Ovary (tissue), 9 donors: ENCODE results near the gene NKX1-2. TPM values are rescaled to one million over a fixed set of nuclear protein-coding genes. Genes with fewer than 3 reads are reported as not detected.

Source experiments
- DNase-seq, 5 donors: peaks; one replicate each; pipeline ENCODE4 v3.0.0-alpha.2; 2019 to 2020
- H3K27ac ChIP-seq, 2 donors: fragments of 200-600 bp; one replicate each; pipeline versions ENCODE4 v1.5.1 to v1.8.0; 2019 to 2022
- H3K27me3 ChIP-seq: fragments of 200-600 bp; one replicate; pipeline ENCODE4 v1.8.0; 2022
- H3K36me3 ChIP-seq: fragments of 200-600 bp; sonication (generic); one replicate; pipeline ENCODE4 v1.5.1; 2019
- H3K4me1 ChIP-seq: one replicate; pipeline ENCODE4 v1.8.1; 2013; ENCODE audit warnings: mild to moderate bottlenecking, moderate library complexity; ENCODE audit not compliant: insufficient read depth
- H3K4me3 ChIP-seq: fragments of 200-600 bp; sonication (generic); one replicate; pipeline ENCODE4 v1.5.1; 2017
- H3K9me3 ChIP-seq, 2 donors: fragments of 200-600 bp in 1 of 2; sonication (generic) in 1 of 2; one replicate each; pipeline versions ENCODE4 v1.5.1 to v1.8.1; 2013 to 2019; ENCODE audit warnings: mild to moderate bottlenecking in 1 of 2, moderate library complexity in 1 of 2
- EP300 ChIP-seq: sonication (generic); formaldehyde crosslinking; IDR thresholded peaks from one replicate; pipeline ENCODE4 v1.6.1; 2017; ENCODE audit warnings: antibody characterized with exemption
- POLR2A ChIP-seq: fragments of 450-650 bp; IDR thresholded peaks from one replicate; pipeline ENCODE4 v1.6.1; 2017; ENCODE audit warnings: antibody characterized with exemption, mild to moderate bottlenecking, moderate library complexity
- WGBS, 3 donors: extraction: QIAGEN DNeasy Blood & Tissue Kit in 1 of 3; methylation state at CpG; one replicate each; pipeline versions ENCODE4 v1.1.5 to v1.1.7; 2013 to 2017; 5-methylcytosine and 5-hydroxymethylcytosine counted together
- intact Hi-C, 4 donors: fragments of 100-400 bp; cut with DNase I; formaldehyde crosslinking; loops; one replicate each; pipeline versions ENCODE4 v1.11.0 to v1.15.1; 2022 to 2023
- polyA plus RNA-seq, 2 donors: library from polyadenylated mRNA; stranded (reverse); fragments of 200-250 nt in 1 of 2; fragments of 350-450 nt in 1 of 2; fragmentation: Illumina TruSeq in 1 of 2; extraction: RNeasy Lipid Tissue Mini Kit (QIAGEN cat#74804) in 1 of 2; gene quantifications; one replicate each; pipeline ENCODE4 v1.2.3, GENCODE V29; 2013 to 2014
- total RNA-seq, 7 donors: library from RNA; depleted of rRNA in 2 of 7; stranded (reverse); fragments of >200 nt in 2 of 7; fragmentation: NEBNext Ultra II Directional in 3 of 7; extraction: Animal tissue kit (Norgen Biotek cat#: 25700) in 3 of 7; gene quantifications; one replicate each; pipeline versions ENCODE4 v1.1.0 to v1.2.4, GENCODE V29; 2016 to 2023
- TF ChIP-seq, protein P1 (sequence below), 3 donors: fragments of 450-650 bp in 2 of 3; fragments of 200-600 bp in 1 of 3; IDR thresholded peaks; one replicate each; pipeline versions ENCODE4 v1.5.1 to v1.8.0; 2016 to 2022; ENCODE audit warnings: antibody characterized with exemption in 3 of 3, mild to moderate bottlenecking in 1 of 3
- donor health status: DM: no; HTN: no; CAD: no; lungs with moderate emphysema.
- donor health status: DM: no; HTN: no; CAD: no.
- donor health status: Bipolar disorder and iron deficiency.
- donor health status: DM: yes; HTN: yes; CAD: no.
- donor health status: DM: no; HTN: no; CAD: no.
- donor health status: DM: yes; HTN: yes; CAD: no.

NKX1-2 gene
- total and polyA plus RNA-seq, 9 donors: 0.05 TPM; not detected in 8

DNA sequence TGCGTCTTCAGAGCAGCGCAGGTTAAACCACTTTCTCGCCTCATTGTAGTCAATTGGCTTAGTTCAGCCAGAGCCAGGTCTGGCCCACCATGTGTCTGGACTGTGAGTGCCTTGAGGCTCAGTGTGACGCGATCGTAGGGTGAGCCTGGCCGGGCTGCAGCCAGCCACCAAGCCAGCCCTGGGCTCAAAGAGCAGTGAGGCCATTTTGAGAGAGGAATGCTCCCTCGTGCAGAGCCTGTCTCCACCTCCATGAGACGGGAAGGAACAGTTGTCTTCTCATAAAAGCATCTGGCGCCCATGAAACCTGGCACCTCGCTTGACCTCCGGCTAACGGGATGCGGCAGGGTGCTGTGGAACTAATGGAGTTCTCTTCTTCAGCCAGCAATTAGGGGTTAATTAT lies 46.3 kb upstream of the NKX1-2 start:
- DNase-seq: no peak
- WGBS, 3 donors: 93 to 97% (median 95%) methylated on average over 14 of the region's 14 CpGs

DNA sequence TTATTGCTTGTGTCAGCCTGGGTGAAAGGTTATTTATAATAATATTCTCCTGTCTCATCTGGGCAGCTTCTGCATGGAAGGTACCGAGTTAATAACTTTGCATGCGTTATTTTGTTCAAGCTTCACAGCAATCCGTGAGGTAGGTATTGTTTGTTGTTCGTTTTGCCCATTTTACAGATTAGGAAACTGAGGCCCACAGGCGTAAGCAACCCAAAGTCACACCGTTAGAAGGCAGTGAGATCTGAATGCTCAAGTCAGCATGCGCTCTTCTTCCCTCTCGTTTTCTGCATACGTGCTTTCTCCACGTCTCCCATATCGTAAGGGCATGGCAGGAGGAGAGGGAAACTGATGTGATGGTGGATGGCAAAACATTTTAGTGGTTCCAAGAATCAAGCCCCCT lies 45.9 kb upstream of the NKX1-2 start:
- H3K9me3 ChIP-seq: no peaks in the 10 kb centered on the region
- intact Hi-C loops: loop anchor here in 1 of 4 donors (5.0 kb wide), 1 partner anchor 1478 kb away; no protein-coding TSS in a partner anchor
- no peaks in the 10 kb centered on the region for H3K27me3 ChIP-seq
- TF ChIP-seq, protein P1, sequence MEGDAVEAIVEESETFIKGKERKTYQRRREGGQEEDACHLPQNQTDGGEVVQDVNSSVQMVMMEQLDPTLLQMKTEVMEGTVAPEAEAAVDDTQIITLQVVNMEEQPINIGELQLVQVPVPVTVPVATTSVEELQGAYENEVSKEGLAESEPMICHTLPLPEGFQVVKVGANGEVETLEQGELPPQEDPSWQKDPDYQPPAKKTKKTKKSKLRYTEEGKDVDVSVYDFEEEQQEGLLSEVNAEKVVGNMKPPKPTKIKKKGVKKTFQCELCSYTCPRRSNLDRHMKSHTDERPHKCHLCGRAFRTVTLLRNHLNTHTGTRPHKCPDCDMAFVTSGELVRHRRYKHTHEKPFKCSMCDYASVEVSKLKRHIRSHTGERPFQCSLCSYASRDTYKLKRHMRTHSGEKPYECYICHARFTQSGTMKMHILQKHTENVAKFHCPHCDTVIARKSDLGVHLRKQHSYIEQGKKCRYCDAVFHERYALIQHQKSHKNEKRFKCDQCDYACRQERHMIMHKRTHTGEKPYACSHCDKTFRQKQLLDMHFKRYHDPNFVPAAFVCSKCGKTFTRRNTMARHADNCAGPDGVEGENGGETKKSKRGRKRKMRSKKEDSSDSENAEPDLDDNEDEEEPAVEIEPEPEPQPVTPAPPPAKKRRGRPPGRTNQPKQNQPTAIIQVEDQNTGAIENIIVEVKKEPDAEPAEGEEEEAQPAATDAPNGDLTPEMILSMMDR (IDR thresholded peaks at IDR 0.05): no peak
- TF ChIP-seq POLR2A (no peak), EP300 (no peak)
- no peak for DNase-seq
- H3K27ac ChIP-seq: no peak overlapping the region
- no peaks in the 10 kb centered on the region for H3K4me1 ChIP-seq
- 97 to 98% (median 98%) methylated on average over 11 of the region's 11 CpGs for whole genome bisulfite sequencing, 3 donors
- H3K4me3 ChIP-seq: no peak overlapping the region
- H3K36me3 ChIP-seq: no peaks in the 10 kb centered on the region

More for the DNA sequence above, 46.3 kb upstream of the NKX1-2 start:
- Histone ChIP-seq H3K27me3 (no peaks in the 10 kb centered on the region), H3K36me3 (no peaks in the 10 kb centered on the region), H3K9me3 (no peaks in the 10 kb centered on the region), H3K4me3 (no peak overlapping the region), H3K27ac (no peak overlapping the region), H3K4me1 (no peaks in the 10 kb centered on the region)
- TF ChIP-seq, protein P1 (IDR thresholded peaks at IDR 0.05): no peak
- no peak for TF ChIP-seq POLR2A
- TF ChIP-seq EP300: no peak
- intact Hi-C loops: loop anchor here in 1 of 4 donors (5.0 kb wide), 1 partner anchor 1479 kb away; no protein-coding TSS in a partner anchor

DNA sequence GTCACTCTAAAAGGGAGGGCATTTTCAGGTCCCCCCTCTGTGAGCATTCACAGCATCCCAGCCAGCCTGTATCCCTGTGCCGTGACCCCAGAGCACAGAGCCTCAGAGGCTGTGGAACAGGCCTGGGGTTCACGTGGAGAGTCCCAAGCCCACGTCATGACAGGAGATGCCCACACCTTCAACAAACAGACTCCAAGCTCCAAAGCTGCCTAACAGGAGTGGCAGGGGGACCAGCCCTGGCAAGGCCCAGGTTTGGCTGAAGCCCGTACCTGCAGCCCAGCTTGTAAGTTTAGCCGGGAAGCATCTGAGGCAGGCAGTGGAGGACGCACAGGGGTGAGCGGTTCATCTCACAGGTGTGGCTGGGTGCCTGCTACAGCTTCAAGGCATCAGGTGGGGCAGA lies 45.3 kb upstream of the NKX1-2 start:
- intact Hi-C loops: loop anchor here in 1 of 4 donors (5.0 kb wide), 1 partner anchor 1478 kb away; no protein-coding TSS in a partner anchor
- Histone ChIP-seq H3K4me1 (no peaks in the 10 kb centered on the region), H3K9me3 (no peaks in the 10 kb centered on the region), H3K36me3 (no peaks in the 10 kb centered on the region), H3K27me3 (no peaks in the 10 kb centered on the region), H3K4me3 (no peak overlapping the region), H3K27ac (no peak overlapping the region)
- DNase-seq: no peak
- whole genome bisulfite sequencing, 3 donors: 95 to 97% (median 95%) methylated on average over 7 of the region's 7 CpGs
- TF ChIP-seq, protein P1 (IDR thresholded peaks at IDR 0.05): no peak
- TF ChIP-seq EP300: no peak
- no peak for TF ChIP-seq POLR2A

DNA sequence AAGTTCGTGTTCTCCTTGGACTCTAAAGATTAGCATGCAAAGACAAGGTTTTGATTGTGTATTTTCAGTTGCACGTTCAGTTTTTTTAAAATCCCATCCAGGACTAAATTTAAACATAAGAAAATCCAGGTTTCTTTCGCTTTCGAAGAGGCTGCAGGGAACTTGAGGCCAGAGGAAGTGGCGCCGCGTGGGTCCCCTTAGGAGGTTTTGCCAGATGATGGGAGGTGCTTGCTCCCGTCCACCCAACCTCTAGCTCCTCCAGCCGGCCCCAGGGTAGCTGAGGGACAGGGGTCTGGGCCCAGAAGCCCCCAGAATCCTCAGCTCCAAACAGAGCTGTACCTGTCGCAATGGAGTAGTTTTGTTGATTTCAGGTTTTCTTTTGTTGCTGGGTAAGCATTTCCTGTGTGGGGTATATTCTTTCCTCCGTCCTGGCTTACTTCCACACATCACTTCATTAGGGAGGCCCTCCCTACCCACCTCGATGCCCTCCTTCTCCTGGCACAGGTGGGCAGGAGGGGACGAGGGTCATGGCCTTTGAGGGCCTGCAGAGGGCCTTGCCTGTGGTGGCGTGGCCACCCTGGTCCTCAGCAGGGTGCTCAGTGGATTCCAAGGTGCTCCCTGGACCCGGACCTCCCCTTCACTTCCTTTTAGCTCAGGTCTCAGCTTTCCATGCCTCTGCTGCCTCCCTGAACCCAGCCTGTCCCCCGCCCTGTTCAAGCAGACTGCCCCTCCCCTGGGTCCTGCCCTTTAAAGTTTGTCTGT lies 44.4 kb upstream of the NKX1-2 start:
- H3K36me3 ChIP-seq: no peaks in the 10 kb centered on the region
- no peak for DNase-seq
- TF ChIP-seq EP300 (no peak), POLR2A (no peak)
- TF ChIP-seq, protein P1 (IDR thresholded peaks at IDR 0.05): no peak
- WGBS, 3 donors: 65 to 73% (median 67%) methylated on average over 16 of the region's 16 CpGs
- H3K27me3 ChIP-seq: no peaks in the 10 kb centered on the region
- no peaks in the 10 kb centered on the region for H3K4me1 ChIP-seq
- no peak overlapping the region for H3K4me3 ChIP-seq
- H3K9me3 ChIP-seq: no peaks in the 10 kb centered on the region
- no peak overlapping the region for H3K27ac ChIP-seq
- intact Hi-C loops: no loop called here
